A673 (cell line): ENCODE measurements around the gene ZNRF3. TPM values are rescaled to one million over a fixed set of nuclear protein-coding genes. Genes with fewer than 3 reads are reported as not detected.

Experiments
- BruUV-seq: library from RNA; stranded (reverse); fragments of 400-500 nt; replicated peaks from 2 replicates; lab custom pipeline; 2021; lab: Mats Ljungman, UMichigan
- CTCF ChIA-PET: fragments of 300-600 bp; sonication (Branson Sonifier 250); formaldehyde crosslinking; loops from one replicate; lab custom pipeline; 2022; ENCODE audit warnings: antibody characterized with exemption; lab: Charles Lee
- POLR2A ChIA-PET: fragments of 300-600 bp; sonication (Branson Sonifier 250); formaldehyde crosslinking; loops from one replicate; lab custom pipeline; 2022; ENCODE audit warnings: antibody characterized with exemption; ENCODE audit not compliant: low non-redundant PET; lab: Charles Lee
- DNase-seq: peaks from one replicate; pipeline ENCODE4 v3.0.0-alpha.2; 2015; ENCODE audit warnings: low spot score
- H3K27ac ChIP-seq: fragments of 200-600 bp; sonication (generic); 2 replicates; pipeline ENCODE4 v1.5.1; 2016; ENCODE audit warnings: mixed run types, low read depth, mild to moderate bottlenecking, mixed read lengths, antibody characterized with exemption, low read length; ENCODE audit not compliant: poor library complexity, severe bottlenecking
- H3K27me3 ChIP-seq: fragments of 200-600 bp; sonication (generic); replicated peaks from 2 replicates; pipeline ENCODE4 v1.6.1; 2017; ENCODE audit warnings: mixed run types, low read depth, mild to moderate bottlenecking, mixed read lengths, antibody characterized with exemption, low read length; ENCODE audit not compliant: insufficient read depth, poor library complexity
- H3K36me3 ChIP-seq: fragments of 200-600 bp; sonication (generic); 2 replicates; pipeline ENCODE4 v1.6.1; 2016; ENCODE audit warnings: mixed run types, mild to moderate bottlenecking, mixed read lengths, antibody characterized with exemption, low read length; ENCODE audit not compliant: insufficient read depth, poor library complexity, severe bottlenecking
- H3K4me1 ChIP-seq: fragments of 200-600 bp; sonication (generic); 2 replicates; pipeline ENCODE4 v1.6.1; 2017; ENCODE audit warnings: mixed run types, mild to moderate bottlenecking, mixed read lengths, antibody characterized with exemption, low read length; ENCODE audit not compliant: insufficient read depth, poor library complexity, severe bottlenecking
- H3K4me3 ChIP-seq: fragments of 200-600 bp; sonication (generic); 2 replicates; pipeline ENCODE4 v1.5.1; 2016; ENCODE audit warnings: low read depth, mixed run types, mild to moderate bottlenecking, mixed read lengths, low read length; ENCODE audit not compliant: poor library complexity, severe bottlenecking
- H3K9me3 ChIP-seq: fragments of 200-600 bp; sonication (generic); 2 replicates; pipeline ENCODE4 v1.6.1; 2016; ENCODE audit warnings: mixed run types, low read depth, mild to moderate bottlenecking, mixed read lengths, antibody characterized with exemption, low read length; ENCODE audit not compliant: poor library complexity, severe bottlenecking
- CTCF ChIP-seq: fragments of 300-800, 200-600 bp; sonication (generic); conservative IDR thresholded peaks from 2 replicates; pipeline ENCODE4 v1.5.1; 2017; ENCODE audit warnings: low read depth, mild to moderate bottlenecking, antibody characterized with exemption, low read length, moderate library complexity, mixed read lengths
- EZH2 ChIP-seq: fragments of 200-600 bp; sonication (generic); IDR thresholded peaks from 2 replicates; pipeline ENCODE4 v1.6.1; 2017; ENCODE audit warnings: borderline replicate concordance, low read depth, mild to moderate bottlenecking, mixed read lengths, antibody characterized with exemption, low read length; ENCODE audit not compliant: poor library complexity, severe bottlenecking
- intact Hi-C: fragments of 100-400 bp; cut with micrococcal nuclease; formaldehyde crosslinking; loops from one replicate; pipeline ENCODE4 v1.10.0; 2022; ENCODE audit not compliant: unreplicated experiment
- total RNA-seq: library from RNA; stranded (reverse); gene quantifications from 2 replicates; pipeline ENCODE4 v1.2.3, GENCODE V29; 2021

Gene ZNRF3
- total RNA-seq, 1 experiment from 2014 or later: 11.9 TPM

GRCh38 chr22:29055192-29055830 lies 171.9 kb downstream of the ZNRF3 start:
- Histone ChIP-seq H3K36me3 (peaks cover under 1% of the 10 kb centered on the region), H3K27ac (no peak overlapping the region), H3K9me3 (no peaks in the 10 kb centered on the region), H3K27me3 (no peaks in the 10 kb centered on the region), H3K4me1 (no peaks in the 10 kb centered on the region), H3K4me3 (no peak overlapping the region)
- no TSS peak for BruUV-seq
- DNase-seq: no peak
- POLR2A ChIA-PET: no interaction called here
- intact Hi-C loops: no loop called here
- TF ChIP-seq EZH2: no peak
- no peak for TF ChIP-seq CTCF
- CTCF ChIA-PET: no interaction called here

GRCh38 chr22:29056472-29056871 lies 173.1 kb downstream of the ZNRF3 start:
- intact Hi-C loops: no loop called here
- ChIA-PET POLR2A (no interaction called here), CTCF (no interaction called here)
- no peak overlapping the region for H3K27ac ChIP-seq
- no peak for DNase-seq
- H3K4me1 ChIP-seq: peaks cover under 1% of the 10 kb centered on the region
- H3K36me3 ChIP-seq: no peaks in the 10 kb centered on the region
- no peaks in the 10 kb centered on the region for H3K9me3 ChIP-seq
- H3K4me3 ChIP-seq: no peak overlapping the region
- no peaks in the 10 kb centered on the region for H3K27me3 ChIP-seq
- TF ChIP-seq CTCF: no peak
- TF ChIP-seq EZH2: no peak
- no TSS peak for BruUV-seq

GRCh38 chr22:29060251-29060869 lies 177.0 kb downstream of the ZNRF3 start:
- no peak for TF ChIP-seq EZH2
- TF ChIP-seq CTCF: no peak
- no peak for DNase-seq

More at GRCh38 chr22:29060251-29060869, 177.0 kb downstream of the ZNRF3 start:
- no peaks in the 10 kb centered on the region for H3K36me3 ChIP-seq
- H3K4me3 ChIP-seq: no peak overlapping the region
- no TSS peak for BruUV-seq
- ChIA-PET CTCF (no interaction called here), POLR2A (no interaction called here)
- intact Hi-C loops: no loop called here
- H3K27me3 ChIP-seq: no peaks in the 10 kb centered on the region
- peaks cover 12% of the 10 kb centered on the region for H3K4me1 ChIP-seq
- H3K27ac ChIP-seq: no peak overlapping the region
- no peaks in the 10 kb centered on the region for H3K9me3 ChIP-seq
